ENCODE results near the gene KDM2A.

GRCh38 chr11:67261946-67262681, 143.1 kb downstream of the KDM2A start:
- TF ChIP-seq POLR2AphosphoS5 (IDR thresholded peaks at IDR 0.05) (no peak), POLR2A (IDR thresholded peaks at IDR 0.05) (no peak)
